ENCODE data around the gene ITIH2.
A peak's percentile ranks its signal among the peaks of the same experiment; 100 is the strongest.
"Not testable (repeated sequence)": the region's sequence is repeated elsewhere in the genome, so short reads cannot be mapped to it uniquely, and the experiment has no call there.

ITIH2 gene, protein sequence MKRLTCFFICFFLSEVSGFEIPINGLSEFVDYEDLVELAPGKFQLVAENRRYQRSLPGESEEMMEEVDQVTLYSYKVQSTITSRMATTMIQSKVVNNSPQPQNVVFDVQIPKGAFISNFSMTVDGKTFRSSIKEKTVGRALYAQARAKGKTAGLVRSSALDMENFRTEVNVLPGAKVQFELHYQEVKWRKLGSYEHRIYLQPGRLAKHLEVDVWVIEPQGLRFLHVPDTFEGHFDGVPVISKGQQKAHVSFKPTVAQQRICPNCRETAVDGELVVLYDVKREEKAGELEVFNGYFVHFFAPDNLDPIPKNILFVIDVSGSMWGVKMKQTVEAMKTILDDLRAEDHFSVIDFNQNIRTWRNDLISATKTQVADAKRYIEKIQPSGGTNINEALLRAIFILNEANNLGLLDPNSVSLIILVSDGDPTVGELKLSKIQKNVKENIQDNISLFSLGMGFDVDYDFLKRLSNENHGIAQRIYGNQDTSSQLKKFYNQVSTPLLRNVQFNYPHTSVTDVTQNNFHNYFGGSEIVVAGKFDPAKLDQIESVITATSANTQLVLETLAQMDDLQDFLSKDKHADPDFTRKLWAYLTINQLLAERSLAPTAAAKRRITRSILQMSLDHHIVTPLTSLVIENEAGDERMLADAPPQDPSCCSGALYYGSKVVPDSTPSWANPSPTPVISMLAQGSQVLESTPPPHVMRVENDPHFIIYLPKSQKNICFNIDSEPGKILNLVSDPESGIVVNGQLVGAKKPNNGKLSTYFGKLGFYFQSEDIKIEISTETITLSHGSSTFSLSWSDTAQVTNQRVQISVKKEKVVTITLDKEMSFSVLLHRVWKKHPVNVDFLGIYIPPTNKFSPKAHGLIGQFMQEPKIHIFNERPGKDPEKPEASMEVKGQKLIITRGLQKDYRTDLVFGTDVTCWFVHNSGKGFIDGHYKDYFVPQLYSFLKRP

DNA sequence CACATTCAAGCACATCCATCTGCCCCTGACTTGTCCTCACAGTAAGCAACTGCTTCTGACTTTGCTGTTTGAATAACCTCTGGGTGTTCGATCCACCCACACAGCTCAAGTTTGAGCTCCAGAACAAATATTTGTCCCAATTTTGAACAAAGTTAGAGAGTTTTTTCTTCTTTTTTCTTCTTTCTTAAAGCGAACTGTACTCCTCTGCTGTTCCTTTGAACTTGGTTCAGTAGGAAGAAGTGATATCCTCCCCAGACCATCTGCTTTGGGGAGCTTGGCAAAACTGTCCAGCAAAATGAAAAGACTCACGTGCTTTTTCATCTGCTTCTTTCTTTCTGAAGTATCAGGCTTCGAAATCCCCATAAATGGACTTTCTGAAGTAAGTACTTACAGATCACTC is at the start of gene ITIH2:
Gene ITIH2, plus strand, starts transcription at position 177 of the 400 bp plus-strand sequence. Its CDS starts 119 bp downstream, at position 296.
- no peak for DNase-seq (ENCODE audit: low spot score)

DNA sequence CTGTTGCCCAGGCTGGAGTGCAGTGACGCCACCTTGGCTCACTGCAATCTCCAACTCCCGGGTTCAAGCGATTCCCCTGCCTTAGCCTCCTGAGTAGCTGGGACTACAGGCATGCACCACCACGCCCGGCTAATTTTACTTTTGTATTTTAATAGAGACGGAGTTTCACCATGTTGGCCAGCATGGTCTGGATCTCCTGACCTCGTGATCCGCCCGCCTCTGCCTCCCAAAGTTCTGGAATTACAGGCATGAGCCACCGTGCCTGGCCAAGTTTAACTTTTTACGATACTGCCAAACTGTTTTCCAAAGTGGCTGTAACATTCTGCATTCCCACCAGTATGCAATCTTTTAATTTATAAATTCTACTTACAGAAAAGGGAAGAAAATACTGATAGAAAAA is 46.0 kb upstream of the ITIH2 start:
- DNase-seq (ENCODE audit: low spot score), result not testable (repeated sequence)

DNA sequence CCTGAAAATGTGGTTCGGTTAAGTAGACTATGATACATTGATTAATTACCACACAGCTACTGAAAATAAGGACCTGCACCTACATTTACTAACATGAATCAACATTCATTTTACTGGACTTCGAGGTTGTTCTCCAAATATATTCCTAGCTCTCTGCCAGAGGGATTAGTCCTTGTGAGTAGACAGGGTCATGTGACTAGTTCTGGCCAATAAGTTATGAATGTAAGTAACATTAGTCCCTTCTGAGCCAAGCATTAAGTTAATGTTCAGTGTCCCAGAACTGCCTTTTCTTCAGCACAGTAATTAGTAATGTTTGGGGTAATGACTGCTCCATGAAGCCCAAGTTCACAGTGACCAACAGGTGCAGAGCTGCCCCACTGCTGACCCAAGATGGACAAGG is 45.6 kb upstream of the ITIH2 start:
- DNase-seq (ENCODE audit: low spot score), result no peak

DNA sequence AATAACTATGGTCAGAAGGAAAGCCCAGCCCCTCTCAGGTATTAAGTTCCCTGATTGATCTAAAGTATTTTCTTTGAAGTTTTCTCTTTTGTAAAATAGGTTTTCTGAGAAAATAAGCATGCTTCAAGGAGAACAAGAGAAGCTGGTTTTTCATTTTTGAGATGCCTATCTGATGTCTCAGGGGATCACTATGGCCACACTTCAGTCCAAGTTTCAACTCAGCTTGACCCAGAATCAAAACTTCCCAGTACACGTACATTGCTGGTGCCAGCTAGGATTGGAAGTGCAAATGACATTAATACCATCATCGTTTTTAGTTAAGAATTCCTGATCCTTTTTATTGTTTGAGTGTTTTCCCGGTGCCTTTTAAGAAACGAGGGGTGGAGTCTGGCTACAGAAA is 43.6 kb upstream of the ITIH2 start:
- DNase-seq (ENCODE audit: low spot score), result no peak

DNA sequence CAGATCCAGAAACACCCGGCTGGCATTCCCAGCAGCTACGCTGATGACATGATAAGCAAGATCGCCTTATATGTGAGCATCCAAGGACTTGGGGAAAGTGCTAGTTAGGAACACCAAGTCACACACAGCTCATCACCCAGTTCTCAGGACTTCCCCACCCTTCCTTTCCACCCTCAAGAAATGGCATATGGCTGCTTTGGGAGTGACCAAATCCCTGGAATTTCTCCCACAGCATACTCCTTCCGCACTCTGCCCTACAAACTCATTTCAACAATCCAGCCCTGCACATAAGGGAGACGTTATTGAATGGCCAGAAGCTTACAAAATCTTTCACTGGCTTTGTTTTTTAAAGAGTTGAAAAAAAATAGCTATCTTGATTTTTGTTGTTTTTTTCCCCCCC is 40.6 kb upstream of the ITIH2 start:
- no peak for DNase-seq (ENCODE audit: low spot score)

DNA sequence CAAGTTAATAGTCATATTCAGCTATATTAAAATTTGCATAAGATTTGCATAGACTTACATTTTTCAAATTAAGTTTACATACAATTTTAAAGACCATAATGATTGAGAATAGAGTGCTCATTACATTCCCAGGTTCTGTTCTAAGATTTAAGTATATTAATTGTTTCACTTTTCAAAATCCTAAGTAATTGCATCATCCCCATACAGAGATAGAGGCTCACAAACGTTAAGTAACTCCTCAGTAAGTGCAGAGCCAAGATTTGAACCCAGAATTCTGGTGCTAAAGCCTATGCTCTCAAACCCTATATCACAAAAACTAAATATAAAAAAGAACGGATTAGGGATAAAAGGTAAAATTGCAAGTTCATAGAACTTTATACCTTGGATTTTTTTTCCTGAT is 38.4 kb upstream of the ITIH2 start:
- no peak for DNase-seq (ENCODE audit: low spot score)

DNA sequence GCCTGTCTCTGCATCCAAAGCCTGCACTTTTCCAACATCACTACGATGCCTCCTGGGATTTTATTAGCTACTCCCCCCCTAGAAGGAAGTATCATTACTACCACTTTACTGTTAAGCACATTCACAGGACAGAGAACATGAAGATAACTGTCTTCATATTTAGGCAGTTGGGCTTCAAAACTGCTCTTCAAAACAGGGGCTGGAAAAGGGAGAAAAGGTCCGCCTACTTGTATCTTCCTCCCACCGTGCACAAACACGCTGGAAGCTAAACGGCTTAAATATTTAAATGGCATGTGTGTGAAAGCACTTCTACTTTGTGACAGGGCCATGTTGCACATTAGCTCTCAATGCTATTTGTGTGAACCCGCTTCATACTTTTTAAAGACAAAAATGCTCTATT is 37.3 kb upstream of the ITIH2 start:
- DNase-seq (ENCODE audit: low spot score), result no peak

DNA sequence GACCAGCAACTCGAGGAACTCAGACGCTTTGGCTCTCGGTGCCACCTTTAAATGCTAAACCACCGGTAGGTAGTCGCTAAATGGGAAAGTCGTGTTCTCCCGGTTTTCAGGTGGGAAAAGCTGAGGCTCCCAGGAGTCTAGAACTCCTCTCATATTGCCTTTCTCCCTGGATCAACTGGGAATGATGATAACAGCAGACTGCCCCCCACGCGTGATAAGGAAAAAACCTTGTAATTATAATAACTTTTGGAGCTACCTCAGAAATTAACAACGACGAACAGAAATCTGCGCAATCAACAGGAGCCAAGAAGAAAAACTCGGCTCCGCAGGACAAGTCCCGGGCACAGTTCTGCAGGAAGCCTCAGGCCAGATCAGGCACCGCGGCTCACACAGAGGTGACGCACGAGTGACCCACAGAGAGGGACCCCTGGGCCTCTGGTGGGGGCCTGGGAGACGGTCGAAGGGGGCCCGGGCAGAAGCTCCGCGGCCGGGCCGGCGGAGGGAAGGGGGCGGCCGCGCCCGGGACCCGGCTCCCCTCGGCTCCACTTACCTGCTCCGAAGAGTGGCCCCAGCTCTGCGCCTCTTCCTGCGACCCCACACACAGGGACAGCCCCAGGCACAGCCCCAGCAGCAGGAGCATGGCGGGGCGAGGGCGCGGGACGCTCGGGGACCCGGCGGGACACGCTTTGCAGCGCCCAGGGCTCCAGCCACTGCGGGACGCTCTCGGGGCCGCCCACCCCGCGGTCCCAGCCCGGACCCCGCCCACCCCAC is 36.7 kb upstream of the ITIH2 start, which contains the start of gene ITIH5:
Gene ITIH5, minus strand, starts transcription at position 714 of the 771 bp plus-strand sequence. Its CDS starts 74 bp downstream, at position 640.
- DNase-seq (ENCODE audit: low spot score), result no peak

DNA sequence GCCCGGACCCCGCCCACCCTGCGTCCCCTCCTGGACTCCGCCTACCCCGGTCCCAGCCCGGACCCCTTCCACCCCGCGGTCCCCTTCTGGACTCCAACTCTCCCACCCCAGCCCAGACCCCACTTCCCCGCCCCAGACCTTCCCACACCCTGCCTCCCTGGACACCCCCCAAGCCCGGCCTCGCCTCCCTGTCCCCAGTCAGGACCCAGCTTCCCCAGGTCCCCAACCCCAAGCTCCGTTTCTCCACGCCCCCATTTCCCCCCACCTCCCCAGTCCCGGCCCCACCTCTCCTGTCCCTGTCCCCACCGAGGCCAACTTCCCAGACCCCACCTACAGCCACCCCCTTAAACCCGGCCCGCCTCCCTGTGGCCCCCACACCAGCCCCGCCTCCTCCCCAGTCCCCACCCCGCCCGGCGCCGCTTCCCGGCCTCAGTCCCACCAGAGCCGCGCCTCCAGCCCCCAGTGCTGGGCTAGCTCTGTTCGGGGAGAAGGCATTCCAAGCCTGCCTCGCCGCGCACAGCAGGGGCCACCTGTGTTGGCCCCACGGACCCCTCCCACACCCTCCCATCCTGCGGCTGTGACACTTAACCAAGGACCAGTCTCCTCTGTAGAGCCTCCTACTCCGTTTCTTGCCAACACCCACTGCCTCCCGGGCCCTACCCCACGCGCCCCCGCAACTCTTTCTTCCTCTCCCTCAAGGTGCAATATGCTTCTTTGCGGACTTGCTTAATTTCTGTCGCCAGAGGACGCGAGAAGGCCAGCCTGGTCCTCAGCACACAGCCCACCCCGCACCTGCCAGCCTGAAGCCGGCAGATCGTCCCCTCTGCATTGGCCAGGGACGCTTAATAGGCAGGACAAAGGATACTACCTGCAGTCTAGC is 35.6 kb upstream of the ITIH2 start:
- DNase-seq (ENCODE audit: low spot score), result peak; percentile 71

DNA sequence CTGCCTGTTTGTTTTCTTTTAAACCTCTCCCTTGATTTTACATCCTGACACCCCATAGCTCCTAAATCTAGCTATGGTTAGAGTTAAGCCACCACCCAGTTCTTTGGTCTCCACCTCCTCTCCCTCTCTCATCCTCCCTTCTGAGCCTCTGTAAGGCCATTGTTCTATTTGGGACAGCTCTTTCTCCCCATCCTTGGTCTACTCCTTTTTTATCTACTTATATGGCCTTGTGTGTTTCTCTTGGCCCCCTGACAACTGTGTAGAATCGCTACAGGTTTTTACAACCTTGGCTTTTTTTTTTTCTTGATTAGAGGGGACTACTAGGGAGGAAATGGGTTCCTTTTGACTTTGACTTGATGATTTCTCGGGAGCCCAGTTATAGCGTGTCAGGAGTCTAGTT is 33.0 kb upstream of the ITIH2 start:
- no peak for DNase-seq (ENCODE audit: low spot score)

DNA sequence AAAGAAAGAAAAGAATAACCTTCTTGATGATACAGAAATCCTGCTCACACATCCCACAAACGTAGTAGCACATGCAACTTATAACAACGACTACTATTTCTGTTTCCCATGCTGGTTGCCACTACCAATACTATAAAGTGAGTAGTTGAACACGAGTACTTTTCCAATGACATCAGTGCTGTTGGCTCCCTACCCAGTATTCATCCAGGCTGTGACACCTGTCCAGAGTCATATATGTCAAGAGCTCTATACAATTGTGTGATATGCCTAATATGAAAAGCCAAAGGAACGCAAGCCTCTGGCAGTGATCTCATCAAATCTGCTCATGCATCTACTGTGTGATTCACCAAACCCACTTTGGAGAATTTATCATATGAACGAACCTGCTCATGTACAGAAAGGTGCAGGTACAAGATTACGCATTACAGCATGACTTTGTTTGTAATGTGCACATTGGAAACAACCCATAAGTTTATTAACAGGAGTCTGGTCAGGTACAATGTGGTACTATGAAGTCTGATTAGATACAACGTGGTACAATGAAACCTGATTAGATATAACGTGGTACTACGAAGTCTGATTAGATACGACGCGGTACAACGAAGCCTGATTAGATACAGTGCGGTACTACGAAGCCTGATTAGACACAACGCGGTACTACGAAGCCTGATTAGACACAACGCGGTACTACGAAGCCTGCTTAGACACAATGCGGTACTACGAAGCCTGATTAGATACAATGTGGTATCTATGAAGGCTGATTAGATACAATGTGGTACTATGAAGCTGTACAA is 30.6 kb upstream of the ITIH2 start:
- DNase-seq (ENCODE audit: low spot score), result no peak

DNA sequence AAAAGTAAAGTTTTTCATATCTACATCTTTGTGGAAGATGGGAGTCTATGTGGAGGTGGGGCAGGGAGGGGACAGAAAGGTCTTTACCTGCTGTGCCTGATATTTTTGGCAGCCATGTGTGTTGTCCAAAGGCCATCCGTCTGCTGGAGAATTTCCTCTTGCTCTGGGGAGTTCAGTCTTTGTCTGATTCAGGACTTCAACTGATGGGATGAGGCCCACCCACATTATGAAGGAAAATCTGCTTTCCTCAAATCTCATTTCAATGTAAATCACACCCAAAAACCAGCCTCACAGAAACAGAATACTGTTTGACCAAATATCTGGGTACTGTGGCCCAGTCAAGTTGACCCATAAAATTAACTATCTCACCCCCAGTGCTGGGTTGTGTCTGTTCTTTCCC is 23.9 kb upstream of the ITIH2 start:
- DNase-seq (ENCODE audit: low spot score), result no peak

DNA sequence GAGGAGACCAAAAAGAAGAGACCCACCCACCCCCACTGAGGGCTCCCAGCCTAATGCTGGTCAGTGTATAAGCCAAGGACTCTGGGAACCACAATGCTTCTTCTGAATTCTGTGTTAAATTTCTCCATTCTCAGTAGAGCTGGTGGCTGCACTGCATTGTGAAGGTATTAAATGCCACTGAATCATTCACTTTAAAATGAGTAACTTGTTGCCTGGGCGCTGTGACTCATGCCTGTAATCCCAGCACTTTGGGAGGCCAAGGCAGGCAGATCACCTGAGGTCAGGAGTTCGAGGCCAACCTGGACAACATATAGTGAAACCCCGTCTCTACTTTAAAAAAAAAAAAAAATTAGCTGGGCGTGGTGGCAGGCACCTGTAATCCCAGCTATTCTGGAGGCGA is 23.0 kb upstream of the ITIH2 start:
- DNase-seq (ENCODE audit: low spot score), result not testable (repeated sequence)

DNA sequence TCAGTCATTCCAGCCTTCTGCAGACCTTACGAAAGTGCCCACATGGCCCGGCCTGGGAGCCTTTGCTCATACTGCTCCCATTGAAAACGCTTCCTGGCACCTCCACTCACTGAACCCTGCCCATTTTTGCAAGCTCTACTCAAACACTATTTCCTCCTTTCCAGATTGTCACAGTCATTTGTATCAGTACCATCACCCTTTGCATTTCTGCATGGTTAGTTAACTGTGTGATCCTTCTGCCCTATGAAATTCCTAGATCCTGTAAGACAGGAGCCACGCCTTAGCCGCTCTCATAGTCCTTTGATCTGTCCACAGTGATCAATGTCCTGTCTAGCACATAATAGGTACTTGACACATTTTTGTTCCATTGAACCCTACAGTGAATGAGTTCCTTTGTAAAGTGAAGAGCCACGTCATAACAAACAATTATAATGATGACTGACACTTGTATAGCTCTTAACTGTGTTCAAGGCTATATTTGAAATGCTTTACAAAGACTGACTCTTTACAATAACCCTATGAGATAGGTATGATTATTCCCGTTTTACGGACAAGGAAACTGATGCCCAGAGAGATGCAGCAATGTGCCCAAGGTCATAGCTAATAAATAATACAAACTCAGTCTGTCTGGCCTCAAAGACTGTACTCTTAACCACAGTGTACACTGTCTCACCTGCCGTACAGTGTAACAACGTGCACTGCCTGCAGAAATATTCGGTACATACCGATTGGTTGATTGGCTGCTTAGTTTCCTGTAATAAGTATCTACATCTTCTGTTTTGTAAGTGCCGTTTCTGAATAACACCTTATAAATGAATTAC is 16.6 kb upstream of the ITIH2 start:
- no peak for DNase-seq (ENCODE audit: low spot score)

DNA sequence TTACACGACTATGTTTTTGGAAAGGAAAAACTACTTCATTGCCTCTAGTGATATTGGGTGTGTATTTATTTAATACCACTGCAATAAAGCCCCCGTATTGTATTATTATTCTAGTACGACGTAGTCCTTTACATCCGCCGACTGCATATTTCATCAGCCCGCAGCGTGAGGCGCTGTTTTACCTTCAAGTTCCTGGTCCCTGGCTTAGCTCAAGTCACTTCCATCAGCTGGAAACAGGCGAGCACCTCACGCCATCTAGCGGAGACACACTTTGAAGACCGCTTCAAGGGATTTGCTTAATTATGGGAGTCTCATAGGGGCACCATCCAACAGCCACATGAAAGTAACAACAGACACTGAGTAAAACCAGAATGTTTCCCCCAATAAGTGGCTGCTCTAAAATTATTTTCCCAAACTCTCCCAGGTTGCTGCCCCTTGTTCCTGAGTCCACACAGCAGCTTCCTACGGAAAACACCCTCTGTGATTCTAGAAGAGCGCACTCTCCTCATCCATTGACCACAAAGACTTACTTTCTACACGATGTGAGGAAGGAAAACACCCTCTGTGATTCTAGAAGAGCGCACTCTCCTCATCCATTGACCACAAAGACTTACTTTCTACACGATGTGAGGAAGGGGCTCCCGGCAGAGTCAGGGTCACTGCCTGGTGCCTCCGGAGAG is 15.7 kb upstream of the ITIH2 start:
- DNase-seq (ENCODE audit: low spot score), result peak; percentile 82

DNA sequence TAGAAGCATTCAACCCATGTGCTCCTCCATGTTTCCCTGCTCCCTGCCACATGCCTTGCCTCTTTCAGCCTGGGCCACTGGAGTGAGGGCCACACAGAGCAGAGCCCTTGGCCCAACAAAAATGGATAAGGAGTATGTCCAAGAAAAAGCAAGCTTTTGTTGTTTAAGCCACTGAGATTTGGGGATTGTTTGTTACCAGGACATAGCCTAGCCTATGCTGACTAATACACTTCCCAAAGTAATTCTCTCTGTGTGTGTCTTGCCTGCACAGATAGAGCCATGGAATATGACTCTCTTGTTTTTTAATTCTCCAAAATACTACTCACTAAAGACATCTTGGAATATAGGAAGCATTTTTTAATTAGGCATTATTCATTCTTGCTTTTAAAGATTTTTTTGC is 13.5 kb upstream of the ITIH2 start:
- DNase-seq (ENCODE audit: low spot score), result no peak

DNA sequence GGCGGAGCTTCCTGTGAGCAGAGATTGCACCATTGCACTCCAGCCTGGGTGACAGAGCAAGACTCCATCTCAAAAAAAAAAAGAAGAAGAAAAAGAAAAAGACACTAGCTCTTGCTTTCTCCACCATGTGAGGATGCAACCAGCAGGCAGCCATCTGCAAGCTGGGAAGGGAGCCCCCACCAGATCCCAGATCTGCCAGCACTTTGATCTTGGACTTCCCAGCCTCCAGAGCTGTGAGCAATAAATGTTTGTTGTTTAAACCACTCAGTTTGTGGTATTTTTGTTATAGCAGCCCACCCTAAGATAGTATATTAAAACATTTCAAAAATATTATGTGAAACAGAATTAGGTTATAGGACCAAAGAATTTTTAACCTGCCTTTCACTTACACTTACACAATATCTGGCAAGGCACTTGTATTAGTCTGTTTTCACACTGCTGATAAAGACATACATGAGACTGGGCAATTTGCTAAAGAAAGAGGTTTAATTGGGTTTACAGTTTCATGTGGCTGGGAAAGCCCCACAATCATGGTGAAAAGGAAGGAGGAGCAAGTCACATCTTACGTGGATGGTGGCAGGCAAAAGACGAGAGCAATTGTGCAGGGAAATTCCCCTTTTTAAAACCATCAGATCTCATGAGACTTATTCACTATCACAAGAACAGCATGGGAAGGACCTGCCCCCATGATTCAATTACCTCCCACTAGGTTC is 12.1 kb upstream of the ITIH2 start:
- DNase-seq (ENCODE audit: low spot score), result not testable (repeated sequence)

DNA sequence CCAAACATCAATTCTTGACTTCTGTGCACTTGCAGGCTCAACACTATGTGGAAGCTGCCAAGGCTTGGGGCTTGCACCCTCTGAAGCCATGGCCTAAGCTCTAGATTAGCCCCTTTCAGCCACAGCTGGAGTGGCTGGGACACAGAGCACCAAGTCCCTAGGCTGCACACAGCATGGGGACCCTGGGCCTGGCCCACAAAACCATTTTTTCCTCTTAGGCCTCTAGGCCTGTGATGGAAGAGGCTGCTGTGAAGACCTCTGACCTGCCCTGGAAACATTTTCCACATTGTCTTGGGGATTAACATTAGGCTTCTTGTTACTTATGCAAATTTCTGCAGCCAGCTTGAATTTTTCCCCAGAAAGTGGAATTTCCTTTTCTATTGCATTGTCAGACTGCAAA is 10.7 kb upstream of the ITIH2 start:
- not testable (repeated sequence) for DNase-seq (ENCODE audit: low spot score)

Data from left forelimb (tissue), 1 donor.